Mesenchymal stem cell (in vitro differentiated cells and primary cell): ENCODE measurements around the gene CST9.

ENCODE experiments used
- DNase-seq: peaks from one replicate; pipeline ENCODE4 v3.0.0-alpha.2; 2013
- H2AFZ ChIP-seq: one replicate; pipeline ENCODE4 v1.6.1; 2013; ENCODE audit warnings: low read depth, mild to moderate bottlenecking, control low read depth, inconsistent platforms, low read length, moderate library complexity
- H2AK5ac ChIP-seq: 2 replicates; pipeline ENCODE4 v1.6.1; 2013; ENCODE audit warnings: low read length, moderate library complexity, mild to moderate bottlenecking, inconsistent platforms; ENCODE audit not compliant: severe bottlenecking
- H2BK120ac ChIP-seq: one replicate; pipeline ENCODE4 v1.6.1; 2013; ENCODE audit warnings: low read depth, mild to moderate bottlenecking, inconsistent platforms, low read length, moderate library complexity
- H2BK12ac ChIP-seq, 2 experiments: one replicate each; pipeline ENCODE4 v1.6.1; 2013; ENCODE audit warnings: inconsistent platforms in 2 of 2, low read length in 2 of 2, mild to moderate bottlenecking in 2 of 2, moderate library complexity in 2 of 2, control low read depth in 1 of 2
- H2BK15ac ChIP-seq: one replicate; pipeline ENCODE4 v1.6.1; 2013; ENCODE audit warnings: mild to moderate bottlenecking, low read depth, inconsistent platforms; ENCODE audit not compliant: poor library complexity, severe bottlenecking
- H2BK5ac ChIP-seq: 2 replicates; pipeline ENCODE4 v1.6.1; 2013; ENCODE audit warnings: low read depth, mild to moderate bottlenecking, low read length, control low read depth, inconsistent platforms; ENCODE audit not compliant: poor library complexity, severe bottlenecking
- H3K14ac ChIP-seq, 2 experiments: one replicate each; pipeline ENCODE4 v1.6.1; 2013; ENCODE audit warnings: inconsistent platforms in 2 of 2, low read length in 2 of 2, control low read depth in 1 of 2, mild to moderate bottlenecking in 1 of 2, moderate library complexity in 1 of 2
- H3K18ac ChIP-seq, 2 experiments: one replicate each; pipeline ENCODE4 v1.6.1; 2013; ENCODE audit warnings: inconsistent platforms in 2 of 2, low read length in 2 of 2, control low read depth in 1 of 2, low read depth in 1 of 2, mild to moderate bottlenecking in 1 of 2
- H3K23ac ChIP-seq, 2 experiments: one replicate each; pipeline ENCODE4 v1.6.1; 2013; ENCODE audit warnings: inconsistent platforms in 2 of 2, low read length in 2 of 2, mild to moderate bottlenecking in 2 of 2, moderate library complexity in 2 of 2, control low read depth in 1 of 2
- H3K27ac ChIP-seq: 2 replicates; pipeline ENCODE4 v1.5.1; 2013; ENCODE audit warnings: mild to moderate bottlenecking, moderate library complexity, low read length, control low read depth, inconsistent platforms; ENCODE audit not compliant: poor library complexity, severe bottlenecking
- H3K27me3 ChIP-seq, 2 experiments: 2 replicates each; pipeline versions ENCODE4 v1.6.1 to v1.7.0; 2013; ENCODE audit warnings: low read length in 2 of 2, mild to moderate bottlenecking in 2 of 2, moderate library complexity in 2 of 2, control low read depth in 1 of 2, inconsistent platforms in 1 of 2; ENCODE audit not compliant: control insufficient read depth in 1 of 2, insufficient read depth in 1 of 2
- H3K36me3 ChIP-seq, 2 experiments: 2 replicates each; pipeline versions ENCODE4 v1.6.1 to v1.7.0; 2013; ENCODE audit warnings: low read length in 2 of 2, control low read depth in 1 of 2, inconsistent platforms in 1 of 2, low read depth in 1 of 2, mild to moderate bottlenecking in 1 of 2; ENCODE audit not compliant: insufficient read depth in 2 of 2, control insufficient read depth in 1 of 2
- H3K4ac ChIP-seq, 2 experiments: one replicate each; pipeline ENCODE4 v1.6.1; 2013; ENCODE audit warnings: inconsistent platforms in 2 of 2, low read length in 2 of 2, mild to moderate bottlenecking in 2 of 2, moderate library complexity in 2 of 2, control low read depth in 1 of 2, low read depth in 1 of 2
- H3K4me1 ChIP-seq: 2 replicates; pipeline ENCODE4 v1.6.1; 2013; ENCODE audit warnings: low read depth, low read length, control low read depth; ENCODE audit not compliant: control insufficient read depth, insufficient read depth
- H3K4me2 ChIP-seq: 2 replicates; pipeline ENCODE4 v1.6.1; 2013; ENCODE audit warnings: low read length, mild to moderate bottlenecking, inconsistent platforms; ENCODE audit not compliant: poor library complexity, severe bottlenecking
- H3K4me3 ChIP-seq, 2 experiments: 2 replicates each; pipeline versions ENCODE4 v1.5.1 to v1.7.0; 2013; ENCODE audit warnings: low read length in 2 of 2, mild to moderate bottlenecking in 2 of 2, control low read depth in 1 of 2, low read depth in 1 of 2; ENCODE audit not compliant: insufficient read depth in 1 of 2
- H3K79me1 ChIP-seq: replicated peaks from 2 replicates; pipeline ENCODE4 v1.6.1; 2013; ENCODE audit warnings: mild to moderate bottlenecking, control low read depth, low read length, inconsistent platforms; ENCODE audit not compliant: poor library complexity, severe bottlenecking
- H3K9ac ChIP-seq: 2 replicates; pipeline ENCODE4 v1.7.0; 2013; ENCODE audit warnings: mild to moderate bottlenecking, low read length, moderate library complexity
- H3K9me3 ChIP-seq: 2 replicates; pipeline ENCODE4 v1.7.0; 2013; ENCODE audit warnings: mild to moderate bottlenecking, low read length; ENCODE audit not compliant: control insufficient read depth
- H4K8ac ChIP-seq: one replicate; pipeline ENCODE4 v1.6.1; 2013; ENCODE audit warnings: inconsistent platforms, mild to moderate bottlenecking, low read length, moderate library complexity
- H4K91ac ChIP-seq: one replicate; pipeline ENCODE4 v1.6.1; 2013; ENCODE audit warnings: mild to moderate bottlenecking, low read length, inconsistent platforms
- WGBS: methylation state at CpG from one replicate; pipeline ENCODE4 v1.1.7; 2013; ENCODE audit warnings: mixed read lengths; 5-methylcytosine and 5-hydroxymethylcytosine counted together

The CST9 gene

DNA sequence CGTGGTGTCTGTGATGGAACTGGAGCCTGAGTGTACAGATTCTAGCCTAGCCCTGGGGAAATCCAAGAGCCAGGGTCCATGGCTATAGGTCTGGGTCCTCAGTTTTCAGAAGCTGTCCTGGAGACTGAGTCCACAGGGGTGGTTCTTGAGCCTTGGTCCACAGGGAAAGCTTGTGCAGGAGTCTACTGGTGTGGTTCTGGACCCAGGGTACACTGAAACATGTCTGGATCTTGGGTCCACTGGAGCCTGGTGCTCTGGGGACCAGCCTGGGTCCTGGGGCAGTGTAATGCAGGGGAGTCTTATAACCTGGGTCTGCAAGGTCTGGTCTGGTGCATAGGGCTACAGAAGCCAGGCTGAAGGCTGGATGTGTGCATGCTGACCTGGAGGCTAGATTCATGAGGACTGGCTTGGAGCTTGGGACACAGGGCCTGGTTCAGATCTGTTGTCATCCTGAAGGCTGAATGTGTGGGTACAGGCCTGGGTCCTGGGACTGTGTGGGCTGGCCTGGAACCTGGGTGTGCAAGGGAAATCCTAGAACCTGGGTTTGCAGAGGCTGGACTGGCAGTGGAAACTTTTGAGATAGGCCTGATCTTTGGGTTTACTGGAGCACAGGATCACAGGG, 42.9 kb downstream of the CST9 start:
- peaks cover 3 to 10% of the 10 kb centered on the region in 2 experiments for H3K27me3 ChIP-seq
- H4K91ac ChIP-seq: no peak overlapping the region
- no peak overlapping the region for H2BK15ac ChIP-seq
- H3K9me3 ChIP-seq: peaks cover 46% of the 10 kb centered on the region
- H4K8ac ChIP-seq: no peak overlapping the region
- no peak overlapping the region for H3K4me3 ChIP-seq
- no peak overlapping the region for H3K4me2 ChIP-seq
- H3K18ac ChIP-seq: no peak overlapping the region
- H3K23ac ChIP-seq: no peak overlapping the region
- H3K4ac ChIP-seq: no peak overlapping the region
- no peaks in the 10 kb centered on the region for H3K36me3 ChIP-seq
- H3K9ac ChIP-seq: no peak overlapping the region
- DNase-seq: no peak
- 61% methylated on average over 1 of the region's 1 CpG for WGBS
- H2BK5ac ChIP-seq: no peak overlapping the region
- H2BK120ac ChIP-seq: no peak overlapping the region
- no peak overlapping the region for H3K27ac ChIP-seq
- no peak overlapping the region for H2AFZ ChIP-seq
- H3K79me1 ChIP-seq: no peaks in the 10 kb centered on the region
- H2BK12ac ChIP-seq: no peak overlapping the region
- no peaks in the 10 kb centered on the region for H3K4me1 ChIP-seq
- H3K14ac ChIP-seq: no peak overlapping the region
- no peak overlapping the region for H2AK5ac ChIP-seq

DNA sequence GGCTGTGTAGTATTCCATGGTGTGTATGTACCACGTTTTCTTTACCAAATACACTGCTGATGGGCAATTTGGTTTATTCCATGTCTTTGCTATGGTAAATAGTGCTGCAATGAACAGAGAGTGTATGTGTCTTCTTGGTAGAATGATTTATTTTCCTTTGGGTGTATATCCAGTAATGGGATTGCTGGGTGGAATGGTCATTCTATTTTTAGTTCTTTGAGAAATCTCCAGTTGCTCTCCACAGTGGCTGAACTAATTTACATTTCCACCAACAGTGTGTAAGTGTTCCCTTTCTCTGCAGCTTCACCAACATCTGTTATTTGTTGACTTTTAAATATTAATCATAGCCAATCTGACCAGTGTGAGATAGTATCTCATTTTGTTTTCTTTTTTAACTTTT, 51.3 kb downstream of the CST9 start:
- Histone ChIP-seq H3K18ac (no peak overlapping the region), H3K4me3 (no peak overlapping the region), H2BK5ac (no peak overlapping the region), H3K23ac (no peak overlapping the region), H3K14ac (no peak overlapping the region), H3K9me3 (peaks cover 11% of the 10 kb centered on the region), H2BK120ac (no peak overlapping the region), H3K4me2 (no peak overlapping the region), H2AK5ac (no peak overlapping the region), H4K8ac (no peak overlapping the region), H3K9ac (no peak overlapping the region), H4K91ac (no peak overlapping the region), H3K79me1 (no peaks in the 10 kb centered on the region), H3K27me3 (peaks cover 8 to 14% of the 10 kb centered on the region in 2 experiments), H3K36me3 (no peaks in the 10 kb centered on the region), H3K4me1 (no peaks in the 10 kb centered on the region), H2BK12ac (no peak overlapping the region), H3K4ac (no peak overlapping the region), H2BK15ac (no peak overlapping the region), H2AFZ (no peak overlapping the region), H3K27ac (no peak overlapping the region)
- DNase-seq: no peak
- WGBS: 47% methylated on average over 1 of the region's 1 CpG
